Loucy (cell line): ENCODE results near the gene NPR3.

ENCODE experiments used
- H2AFZ ChIP-seq: fragments of 200-600 bp; sonication (generic); 2 replicates; pipeline ENCODE4 v1.6.0; 2016; ENCODE audit warnings: antibody characterized with exemption, mild to moderate bottlenecking, low read length, moderate library complexity
- H3F3A ChIP-seq: fragments of 200-600 bp; 2 replicates; pipeline ENCODE4 v1.6.0; 2016; ENCODE audit warnings: antibody characterized with exemption, low read depth, mild to moderate bottlenecking
- H3K27me3 ChIP-seq: fragments of 200-600 bp; sonication (generic); 2 replicates; pipeline ENCODE4 v1.6.1; 2014; ENCODE audit warnings: low read length, mild to moderate bottlenecking; ENCODE audit not compliant: insufficient read depth, poor library complexity, severe bottlenecking
- H3K36me3 ChIP-seq: fragments of 200-600 bp; sonication (generic); 2 replicates; pipeline ENCODE4 v1.6.1; 2016; ENCODE audit warnings: low read length; ENCODE audit not compliant: insufficient read depth
- H3K4me1 ChIP-seq: fragments of 200-600 bp; sonication (generic); 2 replicates; pipeline ENCODE4 v1.5.1; 2014; ENCODE audit warnings: low read length, mild to moderate bottlenecking; ENCODE audit not compliant: insufficient read depth, poor library complexity, severe bottlenecking
- H3K4me2 ChIP-seq: fragments of 200-600 bp; sonication (generic); 2 replicates; pipeline ENCODE4 v1.6.0; 2014; ENCODE audit warnings: antibody characterized with exemption, low read length, low read depth, mild to moderate bottlenecking; ENCODE audit not compliant: poor library complexity, severe bottlenecking
- H3K4me3 ChIP-seq: fragments of 200-600 bp; sonication (generic); 2 replicates; pipeline ENCODE4 v1.5.1; 2014; ENCODE audit warnings: low read length, mild to moderate bottlenecking, mixed read lengths; ENCODE audit not compliant: poor library complexity, severe bottlenecking
- H3K79me2 ChIP-seq: fragments of 200-600 bp; sonication (generic); 2 replicates; pipeline ENCODE4 v1.6.1; 2014; ENCODE audit warnings: low read length; ENCODE audit not compliant: insufficient read depth
- H3K9ac ChIP-seq: fragments of 200-600 bp; sonication (generic); 2 replicates; pipeline ENCODE4 v1.6.0; 2014; ENCODE audit warnings: mild to moderate bottlenecking, low read depth, low read length, moderate library complexity; ENCODE audit not compliant: poor library complexity, severe bottlenecking
- H3K9me2 ChIP-seq: fragments of 200-600 bp; sonication (generic); replicated peaks from 2 replicates; pipeline ENCODE4 v1.6.1; 2016; ENCODE audit warnings: low read depth, low read length, mixed read lengths
- H3K9me3 ChIP-seq: fragments of 200-600 bp; sonication (generic); 2 replicates; pipeline ENCODE4 v1.6.1; 2014; ENCODE audit warnings: mild to moderate bottlenecking, antibody characterized with exemption, low read length, low read depth; ENCODE audit not compliant: insufficient read depth
- H4K20me1 ChIP-seq: fragments of 200-600 bp; sonication (generic); 2 replicates; pipeline ENCODE4 v1.6.0; 2014; ENCODE audit warnings: antibody characterized with exemption, low read length, mild to moderate bottlenecking; ENCODE audit not compliant: insufficient read depth, poor library complexity, severe bottlenecking
- CTCF ChIP-seq: fragments of 200-600 bp; sonication (generic); conservative IDR thresholded peaks from 2 replicates; pipeline ENCODE4 v1.5.1; 2014; ENCODE audit warnings: mild to moderate bottlenecking, antibody characterized with exemption, low read length
- EZH2phosphoT487 ChIP-seq: fragments of 200-600 bp; IDR thresholded peaks from 2 replicates; pipeline ENCODE4 v1.6.1; 2018; ENCODE audit warnings: antibody characterized with exemption, mild to moderate bottlenecking, moderate library complexity, borderline replicate concordance

Gene NPR3

GRCh38 chr5:32767948-32768467 lies 56.9 kb downstream of the NPR3 start:
- Histone ChIP-seq H3K4me1 (no peaks in the 10 kb centered on the region), H3K27me3 (no peaks in the 10 kb centered on the region), H3K9ac (no peak overlapping the region), H3F3A (no peaks in the 10 kb centered on the region), H3K4me2 (no peak overlapping the region), H3K36me3 (no peaks in the 10 kb centered on the region), H3K79me2 (no peaks in the 10 kb centered on the region), H3K9me2 (no peaks in the 10 kb centered on the region), H2AFZ (no peak overlapping the region), H4K20me1 (no peaks in the 10 kb centered on the region), H3K4me3 (no peak overlapping the region), H3K9me3 (no peaks in the 10 kb centered on the region)
- no peak for TF ChIP-seq EZH2phosphoT487
- TF ChIP-seq CTCF: no peak

- Histone ChIP-seq H3K9me3 (no peaks in the 10 kb centered on the region), H3K9me2 (no peaks in the 10 kb centered on the region), H3K79me2 (no peaks in the 10 kb centered on the region), H3K36me3 (no peaks in the 10 kb centered on the region), H3K4me1 (no peaks in the 10 kb centered on the region), H3K4me2 (no peak overlapping the region), H3K9ac (no peak overlapping the region), H2AFZ (no peak overlapping the region), H3K27me3 (no peaks in the 10 kb centered on the region), H3F3A (no peaks in the 10 kb centered on the region), H4K20me1 (no peaks in the 10 kb centered on the region), H3K4me3 (no peak overlapping the region)
- TF ChIP-seq CTCF (no peak), EZH2phosphoT487 (no peak)
Observed at GRCh38 chr5:32769711-32770110, 58.6 kb downstream of the NPR3 start.

GRCh38 chr5:32770444-32770843 lies 59.3 kb downstream of the NPR3 start:
- Histone ChIP-seq H4K20me1 (no peaks in the 10 kb centered on the region), H3K4me2 (no peak overlapping the region), H3K4me3 (no peak overlapping the region), H3K79me2 (no peaks in the 10 kb centered on the region), H3K9ac (no peak overlapping the region), H3K27me3 (no peaks in the 10 kb centered on the region), H3K9me3 (no peaks in the 10 kb centered on the region), H3K9me2 (no peaks in the 10 kb centered on the region), H3K4me1 (no peaks in the 10 kb centered on the region), H2AFZ (no peak overlapping the region), H3F3A (no peaks in the 10 kb centered on the region), H3K36me3 (no peaks in the 10 kb centered on the region)
- no peak for TF ChIP-seq EZH2phosphoT487
- no peak for TF ChIP-seq CTCF
